Measurements from ENCODE around the gene NKPD1.
"Not testable (repeated sequence)": the region's sequence is repeated elsewhere in the genome, so short reads cannot be mapped to it uniquely, and the experiment has no call there.

Gene NKPD1

DNA sequence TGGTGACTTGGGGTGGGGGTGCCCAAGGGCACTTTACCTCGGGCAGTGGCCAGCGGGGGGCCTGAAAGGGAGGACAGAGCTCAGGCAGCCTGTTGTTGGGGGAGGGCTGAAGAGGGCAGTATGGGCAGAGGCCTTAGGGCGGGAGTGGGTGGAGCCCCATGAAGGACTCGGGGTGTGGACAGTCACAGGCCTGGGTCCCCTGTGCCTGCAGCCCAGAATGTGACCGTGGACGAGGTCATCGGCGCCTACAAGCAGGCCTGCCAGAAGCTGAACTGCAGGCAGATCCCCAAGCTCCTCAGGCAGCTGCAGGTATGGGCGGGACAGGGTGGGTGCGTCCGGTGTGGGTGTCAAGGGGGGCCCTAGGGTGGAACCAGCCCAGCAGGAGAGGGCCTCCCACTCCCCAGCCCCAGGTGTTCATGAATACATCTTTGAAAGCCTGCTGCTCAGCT lies 22.5 kb downstream of the NKPD1 start:
- no peak for DNase-seq (ENCODE audit: low read depth)

DNA sequence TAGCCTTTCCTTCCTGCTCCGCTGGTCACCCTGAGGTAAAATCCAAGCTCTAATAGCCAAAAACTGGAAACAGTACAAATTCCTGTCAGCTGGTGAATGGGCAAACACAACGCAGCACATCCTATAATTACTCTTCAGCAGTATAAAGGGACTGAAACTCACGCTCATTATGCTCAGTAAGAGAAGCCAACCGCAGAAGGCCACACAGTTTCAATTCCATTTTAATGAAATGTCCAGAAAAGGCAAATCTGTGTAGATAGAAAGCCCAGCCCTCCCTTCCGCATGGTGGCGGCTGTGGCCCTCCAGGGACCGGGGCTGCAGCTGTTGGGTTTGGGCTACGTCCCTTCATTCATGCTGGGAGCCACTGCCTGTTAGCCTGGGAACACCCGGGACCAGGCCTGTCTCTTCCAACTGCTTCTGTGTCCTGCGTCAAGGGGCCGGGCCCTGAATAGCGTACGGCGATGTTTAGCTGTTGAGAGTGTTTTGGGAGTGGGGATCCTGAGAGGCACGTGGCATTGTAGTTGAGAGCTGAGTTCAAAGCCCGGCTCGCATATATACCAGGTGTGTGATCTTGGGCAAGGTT lies 23.5 kb downstream of the NKPD1 start:
- DNase-seq (ENCODE audit: low read depth), result no peak

- no peak for DNase-seq (ENCODE audit: low read depth)
These were observed 24.1 kb downstream of the NKPD1 start for GRCh38 chr19:45136507-45137178.

GRCh38 chr19:45135176-45135885 lies 25.5 kb downstream of the NKPD1 start:
- DNase-seq (ENCODE audit: low read depth), result no peak

DNA sequence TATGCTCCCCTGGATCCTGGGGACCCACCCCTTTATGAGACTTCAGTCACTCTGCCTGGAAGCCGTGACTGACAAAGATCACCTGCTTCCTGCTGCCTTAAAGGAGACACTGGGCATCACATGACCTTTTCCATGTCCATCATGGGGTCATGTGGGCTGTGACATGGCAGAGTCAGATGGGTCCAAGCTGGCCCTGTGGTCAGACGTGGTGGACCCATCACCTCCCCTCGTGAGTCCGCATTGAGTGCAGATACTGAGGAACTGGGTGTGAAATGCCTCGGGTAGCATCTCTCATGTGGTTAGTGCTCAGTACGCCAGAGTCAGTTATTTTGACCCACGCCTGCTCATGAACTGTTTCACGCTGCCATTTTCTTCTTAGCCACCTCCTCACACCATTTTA lies 27.1 kb downstream of the NKPD1 start:
- DNase-seq (ENCODE audit: low read depth), result no peak

GRCh38 chr19:45130888-45131615 lies 29.7 kb downstream of the NKPD1 start:
- DNase-seq (ENCODE audit: low read depth), result no peak

GRCh38 chr19:45130236-45130635 lies 30.5 kb downstream of the NKPD1 start:
- no peak for DNase-seq (ENCODE audit: low read depth)

DNA sequence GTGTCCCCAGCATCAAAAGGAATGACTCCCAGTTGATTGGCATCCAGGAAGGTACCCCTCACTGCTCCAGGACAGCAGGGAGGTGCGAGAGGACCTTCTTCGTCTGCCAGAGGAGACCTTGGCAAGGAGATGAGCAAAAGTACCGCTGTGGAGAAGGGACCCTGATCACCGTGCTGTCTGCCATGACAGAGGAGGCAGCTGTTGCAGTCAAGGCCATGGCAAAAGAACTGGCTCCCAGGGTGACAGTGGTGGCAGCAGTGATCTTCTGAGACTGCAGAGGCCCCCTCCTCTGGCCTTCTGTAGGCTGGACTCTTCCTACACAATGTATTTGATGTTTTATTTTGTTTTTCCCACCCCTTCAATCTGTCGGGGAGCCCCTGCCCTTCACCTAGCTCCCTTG lies 32.0 kb downstream of the NKPD1 start:
- DNase-seq (ENCODE audit: low read depth), result no peak

DNA sequence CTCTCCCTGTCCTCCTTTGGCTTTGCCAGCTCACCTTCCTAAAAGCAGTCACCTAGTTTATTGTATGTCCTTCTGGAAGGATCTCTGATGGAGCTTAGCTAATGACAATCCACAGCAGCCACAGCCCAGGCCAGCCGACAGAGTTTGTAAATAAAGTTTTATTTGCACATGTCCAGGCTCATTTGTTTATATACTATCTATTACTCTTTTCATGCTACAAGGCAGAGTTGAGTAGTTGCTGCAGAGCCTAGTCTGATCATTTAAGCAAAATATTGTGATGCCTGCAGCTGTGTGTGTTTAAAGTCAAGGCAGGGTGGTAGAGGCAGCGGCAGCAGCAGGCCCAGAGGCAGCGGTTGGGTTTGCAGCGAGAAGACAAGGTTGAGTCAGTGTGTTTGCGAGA lies 32.6 kb downstream of the NKPD1 start:
- DNase-seq (ENCODE audit: low read depth), result no peak

DNA sequence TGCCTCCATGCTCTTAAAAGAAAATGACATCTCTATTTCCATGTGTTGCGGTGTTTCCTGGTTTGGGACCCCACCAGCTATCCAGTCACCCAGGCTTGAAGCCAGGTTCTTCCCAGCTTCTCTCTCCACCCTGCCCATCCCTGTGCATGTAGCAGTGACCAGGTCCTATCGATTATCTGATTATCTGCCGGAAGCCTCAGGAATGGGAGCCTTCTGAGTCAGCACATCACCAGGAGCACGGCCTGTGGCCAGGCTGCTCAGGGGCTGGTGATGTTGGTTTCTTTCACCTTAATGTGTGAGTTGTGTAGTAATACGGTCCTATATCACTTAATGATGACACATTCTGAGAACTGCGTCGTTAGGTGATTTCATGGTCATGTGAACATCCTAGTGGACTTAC lies 34.1 kb downstream of the NKPD1 start:
- no peak for DNase-seq (ENCODE audit: low read depth)

- no peak for DNase-seq (ENCODE audit: low read depth)
These were observed 34.7 kb downstream of the NKPD1 start for GRCh38 chr19:45125975-45126493.

GRCh38 chr19:45125360-45125759 lies 35.4 kb downstream of the NKPD1 start:
- DNase-seq (ENCODE audit: low read depth), result no peak

GRCh38 chr19:45124021-45124420 lies 36.8 kb downstream of the NKPD1 start:
- no peak for DNase-seq (ENCODE audit: low read depth)

- DNase-seq (ENCODE audit: low read depth), result no peak
These were observed 37.3 kb downstream of the NKPD1 start for GRCh38 chr19:45123440-45123850.

- no peak for DNase-seq (ENCODE audit: low read depth)
These were observed 38.0 kb downstream of the NKPD1 start for GRCh38 chr19:45122832-45123231.

- no peak for DNase-seq (ENCODE audit: low read depth)
These were observed 38.9 kb downstream of the NKPD1 start for GRCh38 chr19:45121827-45122345.

GRCh38 chr19:45119582-45119981 lies 41.2 kb downstream of the NKPD1 start:
- DNase-seq (ENCODE audit: low read depth), result no peak

DNA sequence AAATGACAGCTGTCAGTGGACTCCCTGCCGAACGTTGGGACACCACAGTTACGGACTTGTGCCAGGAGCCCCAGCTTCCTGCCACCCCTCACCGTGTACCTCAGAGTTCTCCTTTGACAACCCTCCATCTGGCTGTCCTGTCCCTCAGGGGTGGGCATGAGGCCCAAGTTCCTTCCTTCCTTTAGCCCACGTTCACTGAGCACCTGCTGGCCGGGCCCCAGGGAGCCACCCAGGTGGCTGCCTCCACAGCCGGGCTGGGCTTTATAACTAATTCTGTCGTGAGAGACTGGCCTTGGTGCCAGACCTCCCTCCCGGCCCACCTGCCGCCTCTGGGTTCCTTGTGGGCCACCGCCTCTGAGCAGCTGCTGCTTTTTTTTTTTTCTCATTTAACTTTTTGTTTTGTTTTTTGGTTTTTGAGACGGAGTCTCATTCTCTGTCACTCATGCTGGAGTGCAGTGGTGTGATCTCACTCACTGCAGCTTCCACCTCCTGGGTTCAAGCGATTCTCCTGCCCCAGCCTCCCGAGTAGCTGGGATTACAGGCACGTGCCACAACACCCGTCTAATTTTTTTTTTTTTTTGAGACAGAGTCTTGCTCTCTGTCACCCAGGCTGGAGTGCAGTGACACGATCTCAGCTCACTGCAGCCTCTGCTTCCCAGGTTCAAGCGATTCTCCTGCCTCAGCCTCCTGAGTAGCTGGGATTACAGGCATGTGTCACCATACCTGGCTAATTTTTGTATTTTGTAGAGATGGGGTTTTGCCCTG lies 42.0 kb downstream of the NKPD1 start:
- not testable (repeated sequence) for DNase-seq (ENCODE audit: low read depth)

GRCh38 chr19:45118106-45118505 lies 42.7 kb downstream of the NKPD1 start:
- no peak for DNase-seq (ENCODE audit: low read depth)

DNA sequence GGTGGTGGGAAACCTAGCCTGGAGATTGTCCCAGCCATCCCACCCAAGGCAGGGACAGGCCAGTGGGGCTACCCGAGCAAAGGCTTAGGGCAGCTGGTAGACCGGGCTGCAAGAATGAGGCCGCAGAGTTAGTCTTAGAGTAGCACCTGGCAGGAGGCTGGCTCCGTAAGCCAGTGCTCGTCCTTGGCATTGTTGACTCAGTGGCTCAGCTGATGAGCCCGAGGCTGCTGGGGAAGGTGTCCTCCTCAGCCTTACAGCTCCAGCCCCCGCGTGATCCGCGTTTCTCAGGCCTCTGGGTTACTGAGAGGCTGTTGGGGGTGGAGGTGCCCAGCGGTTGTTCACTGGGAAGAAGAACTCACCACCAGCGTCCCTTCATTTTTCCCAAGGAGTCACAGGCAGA lies 43.1 kb downstream of the NKPD1 start:
- no peak for DNase-seq (ENCODE audit: low read depth)

DNA sequence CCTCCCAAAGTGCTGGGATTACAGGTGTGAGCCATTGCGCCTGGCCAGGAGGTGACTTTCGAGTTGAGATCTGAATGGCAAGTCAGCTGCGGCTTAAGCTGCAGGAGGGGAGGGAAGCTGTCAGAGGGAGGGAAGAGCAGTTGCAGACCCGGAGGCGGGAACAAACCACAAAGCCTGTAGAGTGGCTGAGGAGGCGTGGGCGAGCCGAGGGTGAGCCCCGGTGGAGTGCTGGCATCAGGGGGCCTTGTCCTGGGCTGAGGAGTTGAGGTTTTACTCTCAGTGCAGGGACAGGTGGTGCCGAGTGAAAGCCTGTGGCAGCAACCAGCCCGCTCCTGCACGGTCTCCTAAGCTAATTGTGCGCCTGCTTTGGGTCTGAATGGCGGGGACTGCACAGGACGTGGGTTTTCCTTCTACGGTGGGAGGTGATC lies 43.6 kb downstream of the NKPD1 start:
- no peak for DNase-seq (ENCODE audit: low read depth)

Measured in non-pigmented ciliary epithelial cell (primary cell).